Measurements from ENCODE around the gene SMPX.

DNA sequence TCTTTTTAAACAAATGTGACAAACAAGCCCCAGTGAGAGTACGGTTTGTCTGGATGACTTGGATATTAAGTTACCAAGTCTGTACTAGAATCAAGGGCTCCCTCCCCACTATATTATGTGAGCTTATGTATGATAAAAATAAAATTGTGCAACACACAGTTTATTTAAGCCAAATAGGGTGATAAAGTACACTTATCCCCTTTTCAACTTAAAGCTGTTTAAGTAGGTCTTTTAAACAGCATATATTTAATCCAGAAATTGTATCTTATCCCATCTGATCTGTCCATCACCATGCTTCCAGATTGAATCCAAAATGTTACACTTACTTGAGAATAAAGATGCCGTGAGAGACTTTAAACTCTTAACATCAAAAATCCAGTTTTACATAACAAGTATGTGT is 97.8 kb downstream of the SMPX start:
- TF ChIP-seq, protein P1, sequence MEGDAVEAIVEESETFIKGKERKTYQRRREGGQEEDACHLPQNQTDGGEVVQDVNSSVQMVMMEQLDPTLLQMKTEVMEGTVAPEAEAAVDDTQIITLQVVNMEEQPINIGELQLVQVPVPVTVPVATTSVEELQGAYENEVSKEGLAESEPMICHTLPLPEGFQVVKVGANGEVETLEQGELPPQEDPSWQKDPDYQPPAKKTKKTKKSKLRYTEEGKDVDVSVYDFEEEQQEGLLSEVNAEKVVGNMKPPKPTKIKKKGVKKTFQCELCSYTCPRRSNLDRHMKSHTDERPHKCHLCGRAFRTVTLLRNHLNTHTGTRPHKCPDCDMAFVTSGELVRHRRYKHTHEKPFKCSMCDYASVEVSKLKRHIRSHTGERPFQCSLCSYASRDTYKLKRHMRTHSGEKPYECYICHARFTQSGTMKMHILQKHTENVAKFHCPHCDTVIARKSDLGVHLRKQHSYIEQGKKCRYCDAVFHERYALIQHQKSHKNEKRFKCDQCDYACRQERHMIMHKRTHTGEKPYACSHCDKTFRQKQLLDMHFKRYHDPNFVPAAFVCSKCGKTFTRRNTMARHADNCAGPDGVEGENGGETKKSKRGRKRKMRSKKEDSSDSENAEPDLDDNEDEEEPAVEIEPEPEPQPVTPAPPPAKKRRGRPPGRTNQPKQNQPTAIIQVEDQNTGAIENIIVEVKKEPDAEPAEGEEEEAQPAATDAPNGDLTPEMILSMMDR (conservative IDR thresholded peaks at IDR 0.05; ENCODE audit: low read depth, low read length) = no peak
- TF ChIP-seq, protein P2, sequence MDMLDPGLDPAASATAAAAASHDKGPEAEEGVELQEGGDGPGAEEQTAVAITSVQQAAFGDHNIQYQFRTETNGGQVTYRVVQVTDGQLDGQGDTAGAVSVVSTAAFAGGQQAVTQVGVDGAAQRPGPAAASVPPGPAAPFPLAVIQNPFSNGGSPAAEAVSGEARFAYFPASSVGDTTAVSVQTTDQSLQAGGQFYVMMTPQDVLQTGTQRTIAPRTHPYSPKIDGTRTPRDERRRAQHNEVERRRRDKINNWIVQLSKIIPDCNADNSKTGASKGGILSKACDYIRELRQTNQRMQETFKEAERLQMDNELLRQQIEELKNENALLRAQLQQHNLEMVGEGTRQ (IDR thresholded peaks at IDR 0.05; ENCODE audit: low read depth, low read length) = no peak
- TF ChIP-seq MXI1 (IDR thresholded peaks at IDR 0.05; ENCODE audit: borderline replicate concordance, low read depth, low read length) (no peak), RFX5 (IDR thresholded peaks at IDR 0.05; ENCODE audit: low read depth, low read length) (no peak), POLR2A (IDR thresholded peaks at IDR 0.05; ENCODE audit: low read depth, low read length) (no peak), FOS (IDR thresholded peaks at IDR 0.05; ENCODE audit: low read depth, low read length) (no peak), SMC3 (IDR thresholded peaks at IDR 0.05; ENCODE audit: low read depth, low read length) (no peak)
